Measurements from ENCODE around the gene AOPEP.

DNA sequence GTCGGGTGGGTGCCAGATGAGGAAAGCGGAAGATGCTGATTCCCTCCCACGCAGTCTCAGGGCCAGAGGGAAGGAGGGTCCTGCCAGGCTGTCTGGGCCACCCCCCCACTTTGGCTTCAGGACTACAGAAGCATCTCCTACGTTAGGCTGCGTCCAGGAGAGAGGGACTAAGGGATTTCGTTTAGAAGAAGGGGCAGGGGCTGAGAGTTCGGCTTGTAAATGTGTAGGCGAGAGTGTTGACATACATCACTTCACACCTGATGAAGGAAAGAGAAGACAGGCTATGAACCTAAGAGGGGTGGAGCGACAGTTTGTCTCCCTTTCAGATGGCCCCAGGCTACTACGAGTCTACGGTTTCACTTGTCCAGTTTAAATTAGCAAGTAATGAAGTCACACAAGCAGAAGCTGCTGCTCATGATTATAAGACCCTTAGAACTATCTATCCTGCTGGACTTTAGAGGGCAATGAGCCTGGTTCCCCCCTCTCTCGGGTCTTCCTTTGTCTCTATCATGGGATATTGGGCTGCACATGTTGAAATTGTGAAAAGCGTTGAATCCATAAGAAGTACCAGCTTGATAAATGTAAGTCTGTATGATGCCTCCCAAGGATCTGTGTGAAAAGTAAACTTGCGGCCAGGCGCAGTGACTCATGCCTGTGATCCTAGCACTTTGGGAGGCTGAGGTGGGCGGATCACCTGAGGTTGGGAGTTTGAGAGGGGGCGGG lies 193.0 kb downstream of the AOPEP start:
- no peak for TF ChIP-seq CTCF (IDR thresholded peaks at IDR 0.05)
- TF ChIP-seq EP300 (IDR thresholded peaks at IDR 0.05) = no peak
- TF ChIP-seq POLR2A (IDR thresholded peaks at IDR 0.05) = no peak
- no peak for TF ChIP-seq POLR2AphosphoS5 (IDR thresholded peaks at IDR 0.05)

All from gastroesophageal sphincter (tissue), 3 donors.